Loucy (cell line): ENCODE data around the gene SF3B4.

ENCODE experiments used
- H2AFZ ChIP-seq: fragments of 200-600 bp; sonication (generic); 2 replicates; pipeline ENCODE4 v1.6.0; 2016; ENCODE audit warnings: antibody characterized with exemption, mild to moderate bottlenecking, low read length, moderate library complexity
- H3F3A ChIP-seq: fragments of 200-600 bp; 2 replicates; pipeline ENCODE4 v1.6.0; 2016; ENCODE audit warnings: antibody characterized with exemption, low read depth, mild to moderate bottlenecking
- H3K27me3 ChIP-seq: fragments of 200-600 bp; sonication (generic); 2 replicates; pipeline ENCODE4 v1.6.1; 2014; ENCODE audit warnings: low read length, mild to moderate bottlenecking; ENCODE audit not compliant: insufficient read depth, poor library complexity, severe bottlenecking
- H3K36me3 ChIP-seq: fragments of 200-600 bp; sonication (generic); 2 replicates; pipeline ENCODE4 v1.6.1; 2016; ENCODE audit warnings: low read length; ENCODE audit not compliant: insufficient read depth
- H3K4me1 ChIP-seq: fragments of 200-600 bp; sonication (generic); 2 replicates; pipeline ENCODE4 v1.5.1; 2014; ENCODE audit warnings: low read length, mild to moderate bottlenecking; ENCODE audit not compliant: insufficient read depth, poor library complexity, severe bottlenecking
- H3K4me2 ChIP-seq: fragments of 200-600 bp; sonication (generic); 2 replicates; pipeline ENCODE4 v1.6.0; 2014; ENCODE audit warnings: antibody characterized with exemption, low read length, low read depth, mild to moderate bottlenecking; ENCODE audit not compliant: poor library complexity, severe bottlenecking
- H3K4me3 ChIP-seq: fragments of 200-600 bp; sonication (generic); 2 replicates; pipeline ENCODE4 v1.5.1; 2014; ENCODE audit warnings: low read length, mild to moderate bottlenecking, mixed read lengths; ENCODE audit not compliant: poor library complexity, severe bottlenecking
- H3K79me2 ChIP-seq: fragments of 200-600 bp; sonication (generic); 2 replicates; pipeline ENCODE4 v1.6.1; 2014; ENCODE audit warnings: low read length; ENCODE audit not compliant: insufficient read depth
- H3K9ac ChIP-seq: fragments of 200-600 bp; sonication (generic); 2 replicates; pipeline ENCODE4 v1.6.0; 2014; ENCODE audit warnings: mild to moderate bottlenecking, low read depth, low read length, moderate library complexity; ENCODE audit not compliant: poor library complexity, severe bottlenecking
- H3K9me2 ChIP-seq: fragments of 200-600 bp; sonication (generic); replicated peaks from 2 replicates; pipeline ENCODE4 v1.6.1; 2016; ENCODE audit warnings: low read depth, low read length, mixed read lengths
- H3K9me3 ChIP-seq: fragments of 200-600 bp; sonication (generic); 2 replicates; pipeline ENCODE4 v1.6.1; 2014; ENCODE audit warnings: mild to moderate bottlenecking, antibody characterized with exemption, low read length, low read depth; ENCODE audit not compliant: insufficient read depth
- H4K20me1 ChIP-seq: fragments of 200-600 bp; sonication (generic); 2 replicates; pipeline ENCODE4 v1.6.0; 2014; ENCODE audit warnings: antibody characterized with exemption, low read length, mild to moderate bottlenecking; ENCODE audit not compliant: insufficient read depth, poor library complexity, severe bottlenecking
- EZH2phosphoT487 ChIP-seq: fragments of 200-600 bp; IDR thresholded peaks from 2 replicates; pipeline ENCODE4 v1.6.1; 2018; ENCODE audit warnings: antibody characterized with exemption, mild to moderate bottlenecking, moderate library complexity, borderline replicate concordance
- TF ChIP-seq, protein P1 (sequence below): fragments of 200-600 bp; sonication (generic); conservative IDR thresholded peaks from 2 replicates; pipeline ENCODE4 v1.5.1; 2014; ENCODE audit warnings: mild to moderate bottlenecking, antibody characterized with exemption, low read length

Gene SF3B4

DNA sequence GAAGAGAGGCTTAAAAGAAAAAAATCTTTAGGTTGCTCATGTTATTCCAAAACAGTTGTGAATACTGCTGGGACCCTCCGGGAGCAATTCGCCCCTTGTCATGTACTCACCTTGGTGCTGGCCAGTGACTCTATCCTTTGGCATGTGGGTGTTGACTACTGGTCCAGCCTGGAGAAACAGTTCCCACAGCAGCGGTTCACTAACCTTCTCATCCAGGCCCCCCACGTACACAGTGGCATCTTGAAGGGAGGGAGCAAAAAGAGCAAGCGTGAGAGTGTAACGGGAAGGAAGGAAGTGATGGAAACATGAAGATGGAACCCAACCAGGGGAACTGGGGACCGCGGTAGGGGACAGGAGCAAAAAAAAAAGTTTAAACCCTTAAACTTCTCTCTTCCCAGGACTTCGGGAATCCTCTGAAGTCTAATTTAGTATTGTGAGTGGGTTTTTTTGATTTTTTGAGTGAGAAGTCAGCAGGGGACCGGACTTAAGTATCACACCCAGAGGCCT is 494 bp downstream of the SF3B4 start:
- H3K4me1 ChIP-seq: peaks cover 28% of the 10 kb centered on the region
- no peaks in the 10 kb centered on the region for H3K9me3 ChIP-seq
- H3K4me3 ChIP-seq: peak overlapping the region; percentile 90
- peaks cover 34% of the 10 kb centered on the region; the same call in 1 of the 2 replicates for H3K36me3 ChIP-seq
- H3K27me3 ChIP-seq: no peaks in the 10 kb centered on the region
- TF ChIP-seq, protein P1, sequence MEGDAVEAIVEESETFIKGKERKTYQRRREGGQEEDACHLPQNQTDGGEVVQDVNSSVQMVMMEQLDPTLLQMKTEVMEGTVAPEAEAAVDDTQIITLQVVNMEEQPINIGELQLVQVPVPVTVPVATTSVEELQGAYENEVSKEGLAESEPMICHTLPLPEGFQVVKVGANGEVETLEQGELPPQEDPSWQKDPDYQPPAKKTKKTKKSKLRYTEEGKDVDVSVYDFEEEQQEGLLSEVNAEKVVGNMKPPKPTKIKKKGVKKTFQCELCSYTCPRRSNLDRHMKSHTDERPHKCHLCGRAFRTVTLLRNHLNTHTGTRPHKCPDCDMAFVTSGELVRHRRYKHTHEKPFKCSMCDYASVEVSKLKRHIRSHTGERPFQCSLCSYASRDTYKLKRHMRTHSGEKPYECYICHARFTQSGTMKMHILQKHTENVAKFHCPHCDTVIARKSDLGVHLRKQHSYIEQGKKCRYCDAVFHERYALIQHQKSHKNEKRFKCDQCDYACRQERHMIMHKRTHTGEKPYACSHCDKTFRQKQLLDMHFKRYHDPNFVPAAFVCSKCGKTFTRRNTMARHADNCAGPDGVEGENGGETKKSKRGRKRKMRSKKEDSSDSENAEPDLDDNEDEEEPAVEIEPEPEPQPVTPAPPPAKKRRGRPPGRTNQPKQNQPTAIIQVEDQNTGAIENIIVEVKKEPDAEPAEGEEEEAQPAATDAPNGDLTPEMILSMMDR: no peak
- no peak for TF ChIP-seq EZH2phosphoT487
- H3K9ac ChIP-seq: peak overlapping the region; percentile 97
- H4K20me1 ChIP-seq: peaks cover 33% of the 10 kb centered on the region
- peaks cover 2% of the 10 kb centered on the region; the same call in 1 of the 2 replicates for H3F3A ChIP-seq
- peak overlapping the region; percentile 95 for H3K4me2 ChIP-seq
- peaks cover 43% of the 10 kb centered on the region for H3K79me2 ChIP-seq
- no peaks in the 10 kb centered on the region for H3K9me2 ChIP-seq
- H2AFZ ChIP-seq: peak overlapping the region; percentile 77

DNA sequence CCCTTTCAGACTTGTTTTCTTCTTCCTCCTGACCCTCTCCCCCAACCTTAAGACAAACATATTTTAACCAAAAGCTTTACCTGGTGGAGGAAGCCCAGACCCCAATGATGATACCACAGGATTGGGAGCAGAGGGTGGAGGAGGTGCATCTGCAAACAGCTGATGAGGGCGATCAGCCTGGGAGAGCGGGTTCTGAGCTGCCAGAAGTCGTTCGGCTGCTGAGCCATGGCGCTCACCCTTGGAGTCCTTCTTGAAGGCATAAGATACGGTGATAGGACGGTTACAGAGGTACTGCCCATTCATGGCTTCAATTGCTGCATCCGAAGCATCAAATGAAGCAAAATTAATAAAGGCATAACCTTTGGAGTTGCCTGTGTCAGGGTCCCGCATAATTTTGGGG is 1.3 kb downstream of the SF3B4 start:
- peak overlapping the region; percentile 90 for H3K4me3 ChIP-seq
- no peak overlapping the region for H2AFZ ChIP-seq
- H3K4me1 ChIP-seq: peaks cover 28% of the 10 kb centered on the region
- H3K9me3 ChIP-seq: no peaks in the 10 kb centered on the region
- H3K4me2 ChIP-seq: peak overlapping the region; percentile 95
- peaks cover 33% of the 10 kb centered on the region for H4K20me1 ChIP-seq
- H3K9ac ChIP-seq: peak overlapping the region; percentile 97
- no peaks in the 10 kb centered on the region for H3K9me2 ChIP-seq
- H3K27me3 ChIP-seq: no peaks in the 10 kb centered on the region
- peaks cover 43% of the 10 kb centered on the region for H3K79me2 ChIP-seq
- no peak for TF ChIP-seq EZH2phosphoT487
- TF ChIP-seq, protein P1: no peak
- peaks cover 2% of the 10 kb centered on the region; the same call in 1 of the 2 replicates for H3F3A ChIP-seq
- H3K36me3 ChIP-seq: peaks cover 34% of the 10 kb centered on the region; the same call in 1 of the 2 replicates

DNA sequence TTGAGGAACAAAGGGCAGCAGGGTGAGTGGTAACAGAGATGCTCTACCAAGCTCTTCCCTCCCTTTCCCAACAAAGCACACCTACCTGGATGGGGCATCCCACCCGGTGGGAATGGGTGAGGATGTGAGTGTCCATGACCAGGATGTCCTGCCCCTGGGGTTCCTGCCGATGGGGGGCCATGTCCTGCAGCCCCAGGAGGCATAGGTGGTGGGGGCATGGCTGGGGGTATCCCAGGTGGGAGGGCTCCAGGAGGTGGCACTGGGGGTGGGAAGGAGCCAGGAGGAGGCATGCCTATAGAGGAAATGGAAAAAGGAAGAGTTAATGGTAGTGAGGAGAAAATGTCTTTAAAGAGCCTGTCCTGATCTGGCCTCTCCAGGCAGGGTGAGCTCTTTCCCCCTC is 1.9 kb downstream of the SF3B4 start:
- peaks cover 33% of the 10 kb centered on the region for H4K20me1 ChIP-seq
- no peak overlapping the region for H2AFZ ChIP-seq
- H3F3A ChIP-seq: peaks cover 2% of the 10 kb centered on the region; the same call in 1 of the 2 replicates
- no peak for TF ChIP-seq EZH2phosphoT487
- TF ChIP-seq, protein P1: no peak
- no peaks in the 10 kb centered on the region for H3K9me2 ChIP-seq
- no peaks in the 10 kb centered on the region for H3K9me3 ChIP-seq
- no peaks in the 10 kb centered on the region for H3K27me3 ChIP-seq
- peaks cover 34% of the 10 kb centered on the region; the same call in 1 of the 2 replicates for H3K36me3 ChIP-seq
- peak overlapping the region; percentile 97 for H3K9ac ChIP-seq
- H3K4me3 ChIP-seq: peak overlapping the region; percentile 90
- H3K4me2 ChIP-seq: peak overlapping the region; percentile 95
- peaks cover 28% of the 10 kb centered on the region for H3K4me1 ChIP-seq
- peaks cover 43% of the 10 kb centered on the region for H3K79me2 ChIP-seq
